Measurements from ENCODE around the gene APBB2. TPM values are rescaled to one million over a fixed set of nuclear protein-coding genes. Genes with fewer than 3 reads are reported as not detected.

The APBB2 gene
- total and polyA plus RNA-seq, 2 of the 4 experiments (the other 2 are of a cell fraction): 47.9 to 75.5 TPM

DNA sequence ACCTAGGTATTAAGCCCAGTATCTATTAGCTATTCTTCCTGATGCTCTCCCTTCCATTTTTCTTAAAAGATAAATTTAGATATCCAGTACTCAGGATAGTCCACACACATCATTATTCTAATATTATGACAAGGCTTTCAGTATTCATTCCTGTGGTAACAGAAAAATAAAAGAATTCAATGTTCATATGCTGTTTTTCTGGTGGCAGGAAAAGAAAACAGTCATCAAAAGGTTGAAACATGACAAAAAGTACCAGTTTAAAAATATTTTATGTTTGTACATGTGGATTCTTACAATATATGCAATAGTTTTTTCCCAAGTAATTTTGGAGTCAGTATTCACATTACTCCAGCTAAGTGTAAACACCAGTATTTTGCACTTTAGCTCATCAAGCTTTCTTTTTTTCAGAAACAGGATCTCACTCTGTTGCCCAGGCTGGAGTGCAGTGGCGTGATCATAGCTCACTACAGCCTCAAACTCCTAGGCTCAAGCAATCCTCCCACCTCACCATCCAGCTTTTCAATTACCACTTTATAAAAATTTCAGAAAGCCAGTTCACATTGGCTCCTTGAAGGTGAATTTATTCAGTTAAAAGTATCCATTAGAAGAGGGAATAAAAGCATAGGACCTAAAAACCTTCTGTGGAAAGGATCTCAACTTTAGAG, 2.3 kb downstream of the APBB2 start (continued):
- TF ChIP-seq MAZ (IDR thresholded peaks at IDR 0.05; ENCODE audit: borderline replicate concordance, low read depth, low read length): no peak
- no peak for TF ChIP-seq SMC3 (IDR thresholded peaks at IDR 0.05; ENCODE audit: low read depth, low read length)
- no peak for TF ChIP-seq RCOR1 (IDR thresholded peaks at IDR 0.05; ENCODE audit: insufficient replicate concordance, low read length)
- no peak for TF ChIP-seq FOS (IDR thresholded peaks at IDR 0.05; ENCODE audit: low read depth, low read length)
- TF ChIP-seq CEBPB (IDR thresholded peaks at IDR 0.05; ENCODE audit: low read depth, low read length): no peak
- TF ChIP-seq RFX5 (IDR thresholded peaks at IDR 0.05; ENCODE audit: low read depth, low read length): no peak

DNA sequence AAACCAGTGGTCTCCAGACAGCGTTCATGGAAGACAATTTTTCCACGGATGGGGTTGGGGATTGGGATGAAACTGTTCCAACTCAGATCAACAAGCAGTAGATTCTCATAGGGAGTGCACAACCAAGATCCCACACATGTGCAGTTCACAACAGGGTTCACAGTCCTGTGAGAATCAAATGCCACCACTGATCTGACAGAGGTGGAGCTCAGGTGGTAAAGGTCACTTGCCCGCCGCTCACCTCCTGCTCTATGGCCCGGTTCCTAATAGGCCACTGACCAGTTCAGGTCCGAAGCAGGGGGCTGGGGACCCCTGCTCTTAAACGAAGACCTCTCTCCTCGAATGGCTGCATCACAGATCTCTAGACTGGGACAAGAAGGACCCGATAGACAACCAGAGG, 4.4 kb downstream of the APBB2 start:
- H3K9me1 ChIP-seq (ENCODE audit: insufficient read depth, low read length): peaks cover 11% of the 10 kb centered on the region
- TF ChIP-seq FOS (IDR thresholded peaks at IDR 0.05; ENCODE audit: low read depth, low read length) (no peak), NFE2L2 (IDR thresholded peaks at IDR 0.05; ENCODE audit: low read depth, low read length) (no peak), SMC3 (IDR thresholded peaks at IDR 0.05; ENCODE audit: low read depth, low read length) (no peak), CEBPB (IDR thresholded peaks at IDR 0.05; ENCODE audit: low read depth, low read length) (no peak), MAZ (IDR thresholded peaks at IDR 0.05; ENCODE audit: borderline replicate concordance, low read depth, low read length) (no peak), RFX5 (IDR thresholded peaks at IDR 0.05; ENCODE audit: low read depth, low read length) (no peak), RAD21 (IDR thresholded peaks at IDR 0.05; ENCODE audit: low read length) (no peak), MXI1 (IDR thresholded peaks at IDR 0.05; ENCODE audit: borderline replicate concordance, low read depth, low read length) (no peak), RCOR1 (IDR thresholded peaks at IDR 0.05; ENCODE audit: insufficient replicate concordance, low read length) (no peak), CHD1 (IDR thresholded peaks at IDR 0.05; ENCODE audit: low read depth, low read length) (no peak)
- TF ChIP-seq, protein P1, sequence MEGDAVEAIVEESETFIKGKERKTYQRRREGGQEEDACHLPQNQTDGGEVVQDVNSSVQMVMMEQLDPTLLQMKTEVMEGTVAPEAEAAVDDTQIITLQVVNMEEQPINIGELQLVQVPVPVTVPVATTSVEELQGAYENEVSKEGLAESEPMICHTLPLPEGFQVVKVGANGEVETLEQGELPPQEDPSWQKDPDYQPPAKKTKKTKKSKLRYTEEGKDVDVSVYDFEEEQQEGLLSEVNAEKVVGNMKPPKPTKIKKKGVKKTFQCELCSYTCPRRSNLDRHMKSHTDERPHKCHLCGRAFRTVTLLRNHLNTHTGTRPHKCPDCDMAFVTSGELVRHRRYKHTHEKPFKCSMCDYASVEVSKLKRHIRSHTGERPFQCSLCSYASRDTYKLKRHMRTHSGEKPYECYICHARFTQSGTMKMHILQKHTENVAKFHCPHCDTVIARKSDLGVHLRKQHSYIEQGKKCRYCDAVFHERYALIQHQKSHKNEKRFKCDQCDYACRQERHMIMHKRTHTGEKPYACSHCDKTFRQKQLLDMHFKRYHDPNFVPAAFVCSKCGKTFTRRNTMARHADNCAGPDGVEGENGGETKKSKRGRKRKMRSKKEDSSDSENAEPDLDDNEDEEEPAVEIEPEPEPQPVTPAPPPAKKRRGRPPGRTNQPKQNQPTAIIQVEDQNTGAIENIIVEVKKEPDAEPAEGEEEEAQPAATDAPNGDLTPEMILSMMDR (conservative IDR thresholded peaks at IDR 0.05; ENCODE audit: low read depth, low read length): no peak
- TF ChIP-seq, protein P2, sequence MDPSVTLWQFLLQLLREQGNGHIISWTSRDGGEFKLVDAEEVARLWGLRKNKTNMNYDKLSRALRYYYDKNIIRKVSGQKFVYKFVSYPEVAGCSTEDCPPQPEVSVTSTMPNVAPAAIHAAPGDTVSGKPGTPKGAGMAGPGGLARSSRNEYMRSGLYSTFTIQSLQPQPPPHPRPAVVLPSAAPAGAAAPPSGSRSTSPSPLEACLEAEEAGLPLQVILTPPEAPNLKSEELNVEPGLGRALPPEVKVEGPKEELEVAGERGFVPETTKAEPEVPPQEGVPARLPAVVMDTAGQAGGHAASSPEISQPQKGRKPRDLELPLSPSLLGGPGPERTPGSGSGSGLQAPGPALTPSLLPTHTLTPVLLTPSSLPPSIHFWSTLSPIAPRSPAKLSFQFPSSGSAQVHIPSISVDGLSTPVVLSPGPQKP (IDR thresholded peaks at IDR 0.05; ENCODE audit: borderline replicate concordance, low read depth, low read length): no peak

More for the DNA sequence above, 4.4 kb downstream of the APBB2 start:
- 0 out of 3 replicates have a peak overlapping the region, but pooled peaks have one; percentile 23 for H2BK15ac ChIP-seq (ENCODE audit: low read depth, low read length)
- H2AK5ac ChIP-seq (ENCODE audit: low read depth, low read length): no peak overlapping the region
- no TSS peak for BruUV-seq (replicated peaks)
- dilution Hi-C loops (cut with HindIII; ENCODE audit: low sequenced_read_pairs, unreplicated experiment): no loop called here
- no peak overlapping the region for H2AFZ ChIP-seq (replicated peaks; ENCODE audit: low read length, poor library complexity)
- CTCF ChIA-PET: no interaction called here
- H3K4me1 ChIP-seq (ENCODE audit: control insufficient read depth, insufficient read depth, low read length): peaks cover 15% of the 10 kb centered on the region; the same call in 1 of the 2 replicates
- no peak overlapping the region for H2BK5ac ChIP-seq (ENCODE audit: low read depth, low read length, poor library complexity, severe bottlenecking)
- no peak overlapping the region for H3K4me2 ChIP-seq (ENCODE audit: low read depth, low read length)
- ATAC-seq (ENCODE audit: low read depth): no peak
- 0 out of 2 replicates have a peak, but pooled peaks cover 3% of the 10 kb centered on the region for H3K9me3 ChIP-seq (ENCODE audit: control insufficient read depth, insufficient read depth, low read length)
- no peak overlapping the region; the same call in 1 of the 2 replicates for H2BK20ac ChIP-seq (ENCODE audit: low read depth, low read length)
- intact Hi-C loops (cut with micrococcal nuclease): loop anchor here (5.0 kb wide), 1 partner anchor 53 kb away; no protein-coding TSS in a partner anchor
- H4K8ac ChIP-seq (ENCODE audit: low read depth in 2 of 2, low read length in 2 of 2): no peak overlapping the region; a peak in 1 of 4 replicates
- no peaks in the 10 kb centered on the region for H3K27me3 ChIP-seq (ENCODE audit: control insufficient read depth, insufficient read depth, low read length)
- H2AK9ac ChIP-seq (replicated peaks; ENCODE audit: low read depth, low read length, poor library complexity): no peak overlapping the region
- no peak for DNase-seq
- H3K27ac ChIP-seq (ENCODE audit: insufficient read depth, low read length): no peak overlapping the region
- no peak overlapping the region for H3K9ac ChIP-seq (ENCODE audit: low read depth, low read length)
- H3K79me1 ChIP-seq (ENCODE audit: low read depth in 1 of 2, low read length in 2 of 2): peaks cover 36 to 64% of the 10 kb centered on the region in 2 experiments
- H3K36me3 ChIP-seq (ENCODE audit: control insufficient read depth, insufficient read depth, low read length): no peaks in the 10 kb centered on the region
- no peak overlapping the region for H3K4me3 ChIP-seq (ENCODE audit: insufficient read depth, low read depth, low read length)
- no peak overlapping the region; the same call in 1 of the 2 replicates for H4K91ac ChIP-seq (ENCODE audit: insufficient read depth, low read depth, low read length)
- in situ Hi-C loops (cut with MboI; ENCODE audit: low sequenced_read_pairs): no loop called here
- H4K5ac ChIP-seq (ENCODE audit: low read depth, low read length): peak overlapping the region; percentile 25; the same call in 1 of the 2 replicates
- peak overlapping the region; percentile 42 for H3K4ac ChIP-seq (ENCODE audit: low read depth, low read length)
- no peak overlapping the region for H3K18ac ChIP-seq (ENCODE audit: low read depth, low read length)
- H4K20me1 ChIP-seq (ENCODE audit: insufficient read depth, low read length): peaks cover 3% of the 10 kb centered on the region; the same call in 1 of the 2 replicates
- H3K14ac ChIP-seq (replicated peaks; ENCODE audit: low read depth, low read length): no peak overlapping the region
- no peak overlapping the region for H3K23ac ChIP-seq (ENCODE audit: low read depth, low read length)
- POLR2A ChIA-PET (ENCODE audit: unreplicated experiment): no interaction called here
- no peak overlapping the region for H2BK120ac ChIP-seq (ENCODE audit: low read depth, low read length)
- WGBS, 2 experiments (ENCODE audit: extremely low coverage in 2 of 2, insufficient read length in 1 of 2): 100% methylated on average over 5 of the region's 9 CpGs; no CpG with 5 or more reads in 1 of the 2 experiments
- no peak overlapping the region for H3K56ac ChIP-seq (ENCODE audit: extremely low read depth, insufficient read depth, low read length)

Data from IMR-90 (cell line).